ENCODE measurements around the gene VSTM2L. TPM values are rescaled to one million over a fixed set of nuclear protein-coding genes. Genes with fewer than 3 reads are reported as not detected.

The VSTM2L gene
- polyA plus RNA-seq, 1 of the 3 experiments (the other 2 are of a cell fraction): 5.1 TPM

DNA sequence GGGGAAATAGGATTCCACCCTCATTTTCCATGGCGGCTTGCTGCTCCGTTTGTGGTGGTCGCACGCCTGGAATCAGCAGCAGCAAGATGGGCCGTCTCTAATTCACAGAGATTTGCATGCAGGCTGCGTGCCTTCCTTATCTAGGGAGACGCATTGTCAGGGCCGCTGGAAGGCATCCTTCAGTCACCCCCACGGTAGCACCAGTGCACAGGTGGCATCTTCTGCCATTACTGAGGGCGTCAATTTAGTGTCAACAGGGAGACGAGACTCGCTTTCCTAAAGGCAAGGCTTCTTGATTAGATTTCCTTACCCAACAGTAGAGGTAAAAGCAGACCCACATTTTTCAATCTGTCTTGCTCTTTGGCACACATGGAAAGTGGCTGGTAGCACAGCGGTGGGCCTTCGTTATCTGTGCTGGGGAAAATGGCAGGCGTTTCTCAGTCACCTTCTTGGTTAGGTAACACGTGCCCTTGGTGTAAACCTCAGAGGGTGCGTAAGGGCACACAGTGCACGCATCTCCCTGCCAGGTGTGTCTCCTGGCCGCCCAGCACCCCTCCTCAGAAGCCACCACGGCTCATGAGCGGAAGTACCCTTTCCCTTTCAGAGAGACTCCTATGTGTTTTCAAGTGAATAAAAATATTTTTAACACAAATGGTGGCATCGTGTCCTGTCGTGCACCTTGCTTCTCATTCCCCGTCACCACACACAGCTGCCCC lies 27.3 kb upstream of the VSTM2L start:
- Histone ChIP-seq H3K4me3 (ENCODE audit: low read depth in 2 of 2, low read length in 1 of 2) (no peak overlapping the region), H3K79me2 (ENCODE audit: insufficient read depth) (no peaks in the 10 kb centered on the region), H3K4me1 (ENCODE audit: control insufficient read depth in 1 of 2, insufficient read depth in 2 of 2, low read depth in 1 of 2, low read length in 1 of 2) (peaks cover 0 to 16% of the 10 kb centered on the region in 2 experiments; a peak in 1 of 4 replicates), H3K9ac (no peak overlapping the region), H3F3A (replicated peaks; ENCODE audit: insufficient read depth) (no peaks in the 10 kb centered on the region), H3K9me2 (no peaks in the 10 kb centered on the region), H3K9me3 (no peaks in the 10 kb centered on the region), H3K27me3 (ENCODE audit: insufficient read depth) (no peaks in the 10 kb centered on the region), H3K36me3 (replicated peaks in 1 of 2; ENCODE audit: control insufficient read depth in 1 of 2, insufficient read depth in 2 of 2, low read length in 1 of 2) (peaks cover 0 to 12% of the 10 kb centered on the region in 2 experiments), H2AFZ (ENCODE audit: low read depth) (no peak overlapping the region), H3K27ac (ENCODE audit: low read depth in 2 of 2, low read length in 1 of 2) (no peak overlapping the region), H4K20me1 (ENCODE audit: insufficient read depth) (no peaks in the 10 kb centered on the region), H3K4me2 (no peak overlapping the region)
- no peak for DNase-seq
- WGBS (ENCODE audit: low lambda C conversion rate): 95% methylated on average over 22 of the region's 24 CpGs
- no peak for TF ChIP-seq NRF1 (IDR thresholded peaks at IDR 0.05; ENCODE audit: low read depth, low read length)
- ChIA-PET POLR2A (no interaction called here), CTCF (interaction anchor here (0.6 to 1.3 kb wide), 3 partner anchors 11 to 135 kb away, joined by 3 read pairs; no protein-coding TSS in a partner anchor)

DNA sequence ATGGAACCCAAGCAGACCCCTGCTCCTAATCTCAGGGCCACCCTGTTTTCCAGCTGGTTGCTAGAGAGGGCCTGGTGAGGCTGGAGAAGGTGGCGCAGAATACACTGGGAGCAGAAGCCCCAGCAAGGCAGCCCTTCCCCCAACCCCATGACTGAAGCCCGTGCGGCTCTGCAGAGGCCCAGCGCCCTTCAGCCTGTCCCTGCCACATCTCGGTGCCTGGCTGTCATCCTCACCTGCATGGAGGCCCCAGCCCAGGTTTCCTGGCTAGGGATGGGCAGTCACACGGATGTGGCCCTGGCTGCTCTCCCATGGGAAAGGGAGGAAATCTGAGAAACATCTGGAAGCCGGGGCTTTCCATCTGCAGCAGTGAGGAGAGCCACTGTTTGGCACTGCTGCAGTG lies 26.1 kb upstream of the VSTM2L start:
- CTCF ChIA-PET: interaction anchor here (1.3 kb wide), 1 partner anchor 12 kb away, joined by 3 read pairs; no protein-coding TSS in a partner anchor
- no peak for TF ChIP-seq ELF1 (IDR thresholded peaks at IDR 0.05)
- TF ChIP-seq, protein P1, sequence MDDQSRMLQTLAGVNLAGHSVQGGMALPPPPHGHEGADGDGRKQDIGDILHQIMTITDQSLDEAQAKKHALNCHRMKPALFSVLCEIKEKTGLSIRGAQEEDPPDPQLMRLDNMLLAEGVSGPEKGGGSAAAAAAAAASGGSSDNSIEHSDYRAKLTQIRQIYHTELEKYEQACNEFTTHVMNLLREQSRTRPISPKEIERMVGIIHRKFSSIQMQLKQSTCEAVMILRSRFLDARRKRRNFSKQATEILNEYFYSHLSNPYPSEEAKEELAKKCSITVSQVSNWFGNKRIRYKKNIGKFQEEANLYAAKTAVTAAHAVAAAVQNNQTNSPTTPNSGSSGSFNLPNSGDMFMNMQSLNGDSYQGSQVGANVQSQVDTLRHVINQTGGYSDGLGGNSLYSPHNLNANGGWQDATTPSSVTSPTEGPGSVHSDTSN (IDR thresholded peaks at IDR 0.05): no peak
- no peak for TF ChIP-seq RFX5 (IDR thresholded peaks at IDR 0.05; ENCODE audit: low read length)
- TF ChIP-seq, protein P2, sequence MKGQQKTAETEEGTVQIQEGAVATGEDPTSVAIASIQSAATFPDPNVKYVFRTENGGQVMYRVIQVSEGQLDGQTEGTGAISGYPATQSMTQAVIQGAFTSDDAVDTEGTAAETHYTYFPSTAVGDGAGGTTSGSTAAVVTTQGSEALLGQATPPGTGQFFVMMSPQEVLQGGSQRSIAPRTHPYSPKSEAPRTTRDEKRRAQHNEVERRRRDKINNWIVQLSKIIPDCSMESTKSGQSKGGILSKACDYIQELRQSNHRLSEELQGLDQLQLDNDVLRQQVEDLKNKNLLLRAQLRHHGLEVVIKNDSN (IDR thresholded peaks at IDR 0.05; ENCODE audit: borderline replicate concordance, low read depth): no peak
- Histone ChIP-seq H3K79me2 (ENCODE audit: insufficient read depth) (no peaks in the 10 kb centered on the region), H2AFZ (ENCODE audit: low read depth) (no peak overlapping the region), H3K4me1 (ENCODE audit: control insufficient read depth in 1 of 2, insufficient read depth in 2 of 2, low read depth in 1 of 2, low read length in 1 of 2) (peaks cover 0 to 28% of the 10 kb centered on the region in 2 experiments; a peak in 2 of 4 replicates), H3K4me3 (ENCODE audit: low read depth in 2 of 2, low read length in 1 of 2) (no peak overlapping the region), H3K4me2 (no peak overlapping the region), H3F3A (replicated peaks; ENCODE audit: insufficient read depth) (no peaks in the 10 kb centered on the region), H3K9me2 (no peaks in the 10 kb centered on the region), H3K9me3 (no peaks in the 10 kb centered on the region), H3K27me3 (ENCODE audit: insufficient read depth) (no peaks in the 10 kb centered on the region), H3K36me3 (replicated peaks in 1 of 2; ENCODE audit: control insufficient read depth in 1 of 2, insufficient read depth in 2 of 2, low read length in 1 of 2) (peaks cover 0 to 9% of the 10 kb centered on the region in 2 experiments), H3K9ac (no peak overlapping the region), H3K27ac (ENCODE audit: low read depth in 2 of 2, low read length in 1 of 2) (no peak overlapping the region), H4K20me1 (ENCODE audit: insufficient read depth) (no peaks in the 10 kb centered on the region)
- no peak for DNase-seq
- 72% methylated on average over 5 of the region's 7 CpGs for WGBS (ENCODE audit: low lambda C conversion rate)
- POLR2A ChIA-PET: no interaction called here

DNA sequence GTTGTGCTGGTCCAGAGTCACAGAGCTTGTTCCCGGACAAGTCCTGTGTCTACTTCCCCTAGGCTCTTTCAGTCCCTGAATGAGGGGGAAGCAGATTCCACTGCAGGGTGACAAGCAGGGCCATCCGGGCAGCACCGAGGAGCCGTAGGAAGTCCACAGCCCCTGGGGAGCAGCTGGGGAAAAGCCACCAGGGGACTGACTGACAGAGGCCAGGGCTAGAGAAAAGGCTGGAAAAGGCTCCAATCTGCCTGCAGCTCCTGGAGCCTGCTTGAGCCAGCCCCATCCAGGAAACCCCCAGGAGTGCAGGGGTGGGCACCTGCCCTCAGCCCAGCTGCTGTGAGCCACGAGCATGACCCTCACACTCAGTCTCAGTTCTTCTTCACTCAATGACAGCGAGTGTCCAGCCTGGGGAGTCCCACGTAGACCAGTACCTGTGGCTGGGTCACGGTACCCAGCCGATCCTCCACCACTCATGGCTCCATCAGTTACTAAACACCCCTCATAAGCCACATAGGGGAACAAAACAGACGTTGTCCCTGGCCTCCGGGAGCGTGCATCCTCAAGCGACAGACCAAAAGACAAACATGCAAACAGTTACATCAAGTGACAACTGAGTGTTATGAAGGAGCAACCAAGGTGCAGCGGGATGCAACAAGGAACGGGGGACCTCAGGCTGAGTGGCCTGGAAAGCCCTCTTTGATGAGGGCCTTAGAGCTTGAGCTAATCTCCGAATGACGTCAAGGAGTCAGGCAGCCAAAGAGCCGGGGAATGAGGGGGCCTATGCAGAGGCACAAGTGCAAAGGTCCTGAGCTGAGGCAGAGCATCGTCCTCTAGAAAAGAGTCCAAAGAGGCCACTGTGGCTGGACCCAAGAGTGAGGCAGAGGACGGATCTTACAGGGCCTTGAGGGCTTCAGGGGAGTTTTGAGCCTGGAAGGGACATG lies 24.8 kb upstream of the VSTM2L start:
- Histone ChIP-seq H3K4me2 (no peak overlapping the region), H4K20me1 (ENCODE audit: insufficient read depth) (no peaks in the 10 kb centered on the region), H3F3A (replicated peaks; ENCODE audit: insufficient read depth) (no peaks in the 10 kb centered on the region), H2AFZ (ENCODE audit: low read depth) (no peak overlapping the region), H3K4me1 (ENCODE audit: control insufficient read depth in 1 of 2, insufficient read depth in 2 of 2, low read depth in 1 of 2, low read length in 1 of 2) (peaks cover 0 to 38% of the 10 kb centered on the region in 2 experiments; a peak in 2 of 4 replicates), H3K79me2 (ENCODE audit: insufficient read depth) (no peaks in the 10 kb centered on the region), H3K9ac (no peak overlapping the region), H3K27ac (ENCODE audit: low read depth in 2 of 2, low read length in 1 of 2) (no peak overlapping the region), H3K36me3 (replicated peaks in 1 of 2; ENCODE audit: control insufficient read depth in 1 of 2, insufficient read depth in 2 of 2, low read length in 1 of 2) (peaks cover 0 to 9% of the 10 kb centered on the region in 2 experiments), H3K9me3 (no peaks in the 10 kb centered on the region), H3K27me3 (ENCODE audit: insufficient read depth) (no peaks in the 10 kb centered on the region), H3K9me2 (no peaks in the 10 kb centered on the region), H3K4me3 (ENCODE audit: low read depth in 2 of 2, low read length in 1 of 2) (no peak overlapping the region)
- DNase-seq: no peak
- POLR2A ChIA-PET: no interaction called here
- WGBS (ENCODE audit: low lambda C conversion rate): 82% methylated on average over 16 of the region's 20 CpGs
- CTCF ChIA-PET: interaction anchor here (1.5 to 2.4 kb wide), 2 partner anchors 67 to 314 kb away, joined by 4 to 7 read pairs; no protein-coding TSS in a partner anchor
- TF ChIP-seq RCOR1 (IDR thresholded peaks at IDR 0.05; ENCODE audit: low read length) (no peak), NRF1 (IDR thresholded peaks at IDR 0.05; ENCODE audit: low read depth, low read length) (no peak), RAD21 (IDR thresholded peaks at IDR 0.05; ENCODE audit: low read length) (no peak), TCF12 (IDR thresholded peaks at IDR 0.05) (no peak), SMC3 (IDR thresholded peaks at IDR 0.05; ENCODE audit: low read depth, low read length) (no peak)
- TF ChIP-seq, protein P3, sequence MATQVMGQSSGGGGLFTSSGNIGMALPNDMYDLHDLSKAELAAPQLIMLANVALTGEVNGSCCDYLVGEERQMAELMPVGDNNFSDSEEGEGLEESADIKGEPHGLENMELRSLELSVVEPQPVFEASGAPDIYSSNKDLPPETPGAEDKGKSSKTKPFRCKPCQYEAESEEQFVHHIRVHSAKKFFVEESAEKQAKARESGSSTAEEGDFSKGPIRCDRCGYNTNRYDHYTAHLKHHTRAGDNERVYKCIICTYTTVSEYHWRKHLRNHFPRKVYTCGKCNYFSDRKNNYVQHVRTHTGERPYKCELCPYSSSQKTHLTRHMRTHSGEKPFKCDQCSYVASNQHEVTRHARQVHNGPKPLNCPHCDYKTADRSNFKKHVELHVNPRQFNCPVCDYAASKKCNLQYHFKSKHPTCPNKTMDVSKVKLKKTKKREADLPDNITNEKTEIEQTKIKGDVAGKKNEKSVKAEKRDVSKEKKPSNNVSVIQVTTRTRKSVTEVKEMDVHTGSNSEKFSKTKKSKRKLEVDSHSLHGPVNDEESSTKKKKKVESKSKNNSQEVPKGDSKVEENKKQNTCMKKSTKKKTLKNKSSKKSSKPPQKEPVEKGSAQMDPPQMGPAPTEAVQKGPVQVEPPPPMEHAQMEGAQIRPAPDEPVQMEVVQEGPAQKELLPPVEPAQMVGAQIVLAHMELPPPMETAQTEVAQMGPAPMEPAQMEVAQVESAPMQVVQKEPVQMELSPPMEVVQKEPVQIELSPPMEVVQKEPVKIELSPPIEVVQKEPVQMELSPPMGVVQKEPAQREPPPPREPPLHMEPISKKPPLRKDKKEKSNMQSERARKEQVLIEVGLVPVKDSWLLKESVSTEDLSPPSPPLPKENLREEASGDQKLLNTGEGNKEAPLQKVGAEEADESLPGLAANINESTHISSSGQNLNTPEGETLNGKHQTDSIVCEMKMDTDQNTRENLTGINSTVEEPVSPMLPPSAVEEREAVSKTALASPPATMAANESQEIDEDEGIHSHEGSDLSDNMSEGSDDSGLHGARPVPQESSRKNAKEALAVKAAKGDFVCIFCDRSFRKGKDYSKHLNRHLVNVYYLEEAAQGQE (IDR thresholded peaks at IDR 0.05; ENCODE audit: low read depth, low read length): no peak
- TF ChIP-seq, protein P4, sequence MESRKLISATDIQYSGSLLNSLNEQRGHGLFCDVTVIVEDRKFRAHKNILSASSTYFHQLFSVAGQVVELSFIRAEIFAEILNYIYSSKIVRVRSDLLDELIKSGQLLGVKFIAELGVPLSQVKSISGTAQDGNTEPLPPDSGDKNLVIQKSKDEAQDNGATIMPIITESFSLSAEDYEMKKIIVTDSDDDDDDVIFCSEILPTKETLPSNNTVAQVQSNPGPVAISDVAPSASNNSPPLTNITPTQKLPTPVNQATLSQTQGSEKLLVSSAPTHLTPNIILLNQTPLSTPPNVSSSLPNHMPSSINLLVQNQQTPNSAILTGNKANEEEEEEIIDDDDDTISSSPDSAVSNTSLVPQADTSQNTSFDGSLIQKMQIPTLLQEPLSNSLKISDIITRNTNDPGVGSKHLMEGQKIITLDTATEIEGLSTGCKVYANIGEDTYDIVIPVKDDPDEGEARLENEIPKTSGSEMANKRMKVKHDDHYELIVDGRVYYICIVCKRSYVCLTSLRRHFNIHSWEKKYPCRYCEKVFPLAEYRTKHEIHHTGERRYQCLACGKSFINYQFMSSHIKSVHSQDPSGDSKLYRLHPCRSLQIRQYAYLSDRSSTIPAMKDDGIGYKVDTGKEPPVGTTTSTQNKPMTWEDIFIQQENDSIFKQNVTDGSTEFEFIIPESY (IDR thresholded peaks at IDR 0.05; ENCODE audit: borderline replicate concordance, low read depth): no peak

Data from SK-N-SH (cell line).